GM12872 (cell line): Measurements from ENCODE around the gene PILRB.

Experiments
- CTCF ChIP-seq: IDR thresholded peaks from 3 replicates; pipeline ENCODE4 v1.5.1; 2011; ENCODE audit warnings: low read depth, mild to moderate bottlenecking, low read length, moderate library complexity; ENCODE audit not compliant: insufficient read depth

The PILRB gene

GRCh38 chr7:100363098-100363497 lies 5.2 kb downstream of the PILRB start:
- TF ChIP-seq CTCF, result no peak

- no peak for TF ChIP-seq CTCF
These were observed 6.6 kb downstream of the PILRB start for GRCh38 chr7:100364480-100364879.

- no peak for TF ChIP-seq CTCF
These were observed 8.7 kb downstream of the PILRB start for GRCh38 chr7:100366411-100367250.

- TF ChIP-seq CTCF, result no peak
These were observed 9.3 kb downstream of the PILRB start for GRCh38 chr7:100367251-100367620.

- peak; percentile 18; the same call in 1 of the 3 replicates for TF ChIP-seq CTCF
These were observed 10.0 kb downstream of the PILRB start for GRCh38 chr7:100367676-100368613.

- no peak for TF ChIP-seq CTCF
These were observed 11.2 kb downstream of the PILRB start for GRCh38 chr7:100369105-100369504.

- no peak for TF ChIP-seq CTCF
These were observed 12.4 kb downstream of the PILRB start for GRCh38 chr7:100370303-100370702.
